PFSK-1 (cell line): ENCODE results near the gene SPSB4.

Experiments used
- FOXP2 ChIP-seq: optimal IDR thresholded peaks from 2 replicates; pipeline ENCODE3; 2011; ENCODE audit warnings: borderline replicate concordance, control low read depth, inconsistent platforms; ENCODE audit not compliant: insufficient read depth; ENCODE audit errors: extremely low read length, extremely low read depth
- POLR2AphosphoS5 ChIP-seq: IDR thresholded peaks from 2 replicates; pipeline ENCODE4 v1.6.1; 2012; ENCODE audit warnings: low read depth, mild to moderate bottlenecking, control low read depth, low read length, moderate library complexity
- REST ChIP-seq, 2 experiments: IDR thresholded peaks; 2 replicates each; pipeline versions ENCODE4 v1.6.1 to v1.8.0; 2011 to 2012; ENCODE audit warnings: low read depth in 2 of 2, low read length in 2 of 2, control low read depth in 1 of 2, inconsistent platforms in 1 of 2, mild to moderate bottlenecking in 1 of 2, moderate library complexity in 1 of 2; ENCODE audit not compliant: insufficient read depth in 1 of 2
- SIN3A ChIP-seq: IDR thresholded peaks from 2 replicates; pipeline ENCODE4 v1.6.1; 2012; ENCODE audit warnings: mild to moderate bottlenecking, low read length, moderate library complexity, borderline replicate concordance; ENCODE audit not compliant: insufficient read depth
- TAF1 ChIP-seq: IDR thresholded peaks from 2 replicates; pipeline ENCODE4 v1.6.1; 2012; ENCODE audit warnings: low read length, control low read depth, borderline replicate concordance; ENCODE audit not compliant: insufficient read depth

- TF ChIP-seq POLR2AphosphoS5 (no peak), TAF1 (no peak), SIN3A (no peak), REST (IDR thresholded peaks at IDR 0.05; ENCODE audit: insufficient read depth in 1 of 2, low read depth in 2 of 2, low read length in 2 of 2) (no peak), FOXP2 (no peak)
Observed at GRCh38 chr3:141115789-141116541, 64.8 kb downstream of the SPSB4 start.
